SU-DHL-6 (cell line): ENCODE measurements around the gene LYRM7.

Experiments used
- H2AFZ ChIP-seq: fragments of 200-600 bp; sonication (generic); 2 replicates; pipeline ENCODE4 v1.6.1; 2014; ENCODE audit warnings: low read depth, mild to moderate bottlenecking, moderate library complexity, mixed read lengths, antibody characterized with exemption, low read length; ENCODE audit not compliant: severe bottlenecking
- H3F3A ChIP-seq: fragments of 200-600 bp; shearing (Covaris generic); 2 replicates; pipeline ENCODE4 v1.6.0; 2016; ENCODE audit warnings: antibody characterized with exemption, mild to moderate bottlenecking; ENCODE audit not compliant: insufficient read depth
- H3K27ac ChIP-seq: fragments of 200-600 bp; sonication (generic); 2 replicates; pipeline ENCODE4 v1.5.1; 2016; ENCODE audit warnings: low read depth, mild to moderate bottlenecking, low read length, moderate library complexity, mixed read lengths
- H3K27me3 ChIP-seq: fragments of 200-600 bp; sonication (generic), shearing (Covaris generic); 2 replicates; pipeline ENCODE4 v1.6.0; 2014; ENCODE audit warnings: mild to moderate bottlenecking, low read length
- H3K36me3 ChIP-seq: fragments of 200-600 bp; sonication (generic); 2 replicates; pipeline ENCODE4 v1.6.1; 2014; ENCODE audit warnings: mild to moderate bottlenecking, low read length, mixed read lengths
- H3K4me2 ChIP-seq: fragments of 300-600, 200-600 bp; shearing (Covaris generic), sonication (generic); 2 replicates; pipeline ENCODE4 v1.6.0; 2014; ENCODE audit warnings: low read length, low read depth, mild to moderate bottlenecking; ENCODE audit not compliant: poor library complexity, severe bottlenecking
- H3K4me3 ChIP-seq: fragments of 200-600 bp; sonication (generic); 2 replicates; pipeline ENCODE4 v1.5.1; 2014; ENCODE audit warnings: antibody characterized with exemption, low read length, mild to moderate bottlenecking, mixed read lengths; ENCODE audit not compliant: insufficient read depth, poor library complexity, severe bottlenecking
- H3K79me2 ChIP-seq: fragments of 200-600 bp; sonication (generic); 2 replicates; pipeline ENCODE4 v1.6.1; 2014; ENCODE audit warnings: mild to moderate bottlenecking, low read length, moderate library complexity; ENCODE audit not compliant: insufficient read depth
- H3K9ac ChIP-seq: fragments of 200-600 bp; sonication (generic); 2 replicates; pipeline ENCODE4 v1.7.0; 2014; ENCODE audit warnings: mild to moderate bottlenecking, low read length
- H3K9me2 ChIP-seq: fragments of 200-600 bp; sonication (generic); replicated peaks from 2 replicates; pipeline ENCODE4 v1.6.1; 2014; ENCODE audit warnings: low read length; ENCODE audit not compliant: insufficient read depth
- H3K9me3 ChIP-seq: fragments of 200-600 bp; sonication (generic); 2 replicates; pipeline ENCODE4 v1.6.1; 2014; ENCODE audit warnings: low read length, mixed read lengths; ENCODE audit not compliant: insufficient read depth
- H4K20me1 ChIP-seq: fragments of 200-600 bp; sonication (generic); 2 replicates; pipeline ENCODE4 v1.6.1; 2014; ENCODE audit warnings: low read depth, mild to moderate bottlenecking, antibody characterized with exemption, low read length, moderate library complexity, mixed read lengths
- CTCF ChIP-seq: fragments of 200-600 bp; sonication (generic); IDR thresholded peaks from one replicate; pipeline ENCODE4 v1.5.1; 2017; ENCODE audit warnings: antibody characterized with exemption, mild to moderate bottlenecking, low read length, moderate library complexity; ENCODE audit not compliant: insufficient read depth, poor library complexity, severe bottlenecking
- EZH2phosphoT487 ChIP-seq: fragments of 200-600 bp; sonication (generic), shearing (Covaris generic); conservative IDR thresholded peaks from 2 replicates; pipeline ENCODE4 v1.6.1; 2018; ENCODE audit warnings: mild to moderate bottlenecking, antibody characterized with exemption, low read length, moderate library complexity, mixed read lengths

LYRM7 gene

GRCh38 chr5:131148835-131149234 is 21.9 kb upstream of the LYRM7 start:
- H3F3A ChIP-seq: no peaks in the 10 kb centered on the region
- no peak for TF ChIP-seq EZH2phosphoT487
- no peak for TF ChIP-seq CTCF
- no peaks in the 10 kb centered on the region for H3K9me3 ChIP-seq
- H3K9me2 ChIP-seq: no peaks in the 10 kb centered on the region
- H3K79me2 ChIP-seq: no peaks in the 10 kb centered on the region
- no peak overlapping the region for H3K9ac ChIP-seq
- no peak overlapping the region for H2AFZ ChIP-seq
- H3K27me3 ChIP-seq: no peaks in the 10 kb centered on the region
- H3K4me3 ChIP-seq: no peak overlapping the region
- H3K4me2 ChIP-seq: no peak overlapping the region
- H3K27ac ChIP-seq: no peak overlapping the region
- no peaks in the 10 kb centered on the region for H3K36me3 ChIP-seq
- no peaks in the 10 kb centered on the region for H4K20me1 ChIP-seq

- no peaks in the 10 kb centered on the region for H3K27me3 ChIP-seq
- no peak overlapping the region for H3K9ac ChIP-seq
- no peak overlapping the region for H3K4me3 ChIP-seq
- no peaks in the 10 kb centered on the region for H4K20me1 ChIP-seq
- H3K36me3 ChIP-seq: no peaks in the 10 kb centered on the region
- no peak overlapping the region for H3K27ac ChIP-seq
- peaks cover 3% of the 10 kb centered on the region; the same call in 1 of the 2 replicates for H3F3A ChIP-seq
- no peaks in the 10 kb centered on the region for H3K9me3 ChIP-seq
- no peaks in the 10 kb centered on the region for H3K9me2 ChIP-seq
- H3K79me2 ChIP-seq: no peaks in the 10 kb centered on the region
- H3K4me2 ChIP-seq: no peak overlapping the region
- H2AFZ ChIP-seq: no peak overlapping the region
- TF ChIP-seq CTCF: no peak
- no peak for TF ChIP-seq EZH2phosphoT487
These were observed 20.3 kb upstream of the LYRM7 start for GRCh38 chr5:131150408-131150807.

- Histone ChIP-seq H3K27me3 (no peaks in the 10 kb centered on the region), H3K79me2 (no peaks in the 10 kb centered on the region), H3K9me2 (no peaks in the 10 kb centered on the region), H3K9me3 (no peaks in the 10 kb centered on the region), H2AFZ (no peak overlapping the region), H3K27ac (no peak overlapping the region), H3K4me3 (no peak overlapping the region), H4K20me1 (no peaks in the 10 kb centered on the region), H3K36me3 (no peaks in the 10 kb centered on the region), H3K9ac (no peak overlapping the region), H3F3A (peaks cover 9% of the 10 kb centered on the region), H3K4me2 (no peak overlapping the region)
- TF ChIP-seq EZH2phosphoT487 (no peak), CTCF (no peak)
These were observed 19.5 kb upstream of the LYRM7 start for GRCh38 chr5:131151216-131151615.
